GM23338 (cell line): ENCODE results near the gene OR4K1. TPM values are rescaled to one million over a fixed set of nuclear protein-coding genes. Genes with fewer than 3 reads are reported as not detected.

Experiments
- ATAC-seq: fragments of 200-7000 bp; cut with Tn5 transposase; 3 replicates; pipeline ENCODE4 v1.9.1; 2020
- DNase-seq: peaks from one replicate; pipeline ENCODE4 v3.0.0-alpha.2; 2015; ENCODE audit warnings: low spot score
- H2AFZ ChIP-seq: fragments of 200-600 bp; sonication (generic); 2 replicates; pipeline ENCODE4 v1.8.0; 2016; ENCODE audit warnings: antibody characterized with exemption, mild to moderate bottlenecking, moderate library complexity
- H3F3A ChIP-seq: fragments of 200-600 bp; sonication (generic); replicated peaks from 2 replicates; pipeline ENCODE4 v1.8.0; 2017; ENCODE audit warnings: antibody characterized with exemption, mixed run types, low read depth
- H3K27ac ChIP-seq: fragments of 200-600 bp; sonication (generic); 2 replicates; pipeline ENCODE4 v1.6.1; 2016; ENCODE audit warnings: low read depth
- H3K27me3 ChIP-seq: fragments of 200-600 bp; sonication (generic); 2 replicates; pipeline ENCODE4 v1.8.0; 2016; ENCODE audit warnings: mild to moderate bottlenecking, mixed run types, moderate library complexity; ENCODE audit not compliant: insufficient read depth
- H3K36me3 ChIP-seq: fragments of 200-600 bp; sonication (generic); 2 replicates; pipeline ENCODE4 v1.8.0; 2016; ENCODE audit warnings: mild to moderate bottlenecking; ENCODE audit not compliant: insufficient read depth
- H3K4me1 ChIP-seq: fragments of 200-600 bp; sonication (generic); 2 replicates; pipeline ENCODE4 v1.8.0; 2016; ENCODE audit warnings: mild to moderate bottlenecking, moderate library complexity; ENCODE audit not compliant: insufficient read depth
- H3K4me2 ChIP-seq: fragments of 200-600 bp; sonication (generic); 2 replicates; pipeline ENCODE4 v1.7.1; 2017; ENCODE audit warnings: mixed run types
- H3K4me3 ChIP-seq: fragments of 200-600 bp; sonication (generic); 2 replicates; pipeline ENCODE4 v1.6.1; 2016; ENCODE audit warnings: mixed run types
- H3K79me2 ChIP-seq: fragments of 200-600 bp; sonication (generic); replicated peaks from 2 replicates; pipeline ENCODE4 v1.8.0; 2017; ENCODE audit warnings: mild to moderate bottlenecking; ENCODE audit not compliant: insufficient read depth
- H3K9me2 ChIP-seq: fragments of 200-600 bp; sonication (generic); 2 replicates; pipeline ENCODE4 v1.8.0; 2017; ENCODE audit not compliant: insufficient read depth
- H4K20me1 ChIP-seq: fragments of 200-600 bp; sonication (generic); replicated peaks from 2 replicates; pipeline ENCODE4 v1.8.0; 2017; ENCODE audit warnings: mild to moderate bottlenecking; ENCODE audit not compliant: insufficient read depth
- H3K27ac Mint-ChIP-seq: 2 replicates; pipeline ENCODE4 v1.8.0; 2020; ENCODE audit warnings: inconsistent platforms, mild to moderate bottlenecking, moderate library complexity, mixed read lengths
- H3K27me3 Mint-ChIP-seq: 3 replicates; pipeline ENCODE4 v1.8.0; 2022; ENCODE audit warnings: low read depth, mild to moderate bottlenecking, moderate library complexity, mixed read lengths, inconsistent platforms; ENCODE audit not compliant: insufficient read depth, poor library complexity
- H3K36me3 Mint-ChIP-seq: 3 replicates; pipeline ENCODE4 v1.8.0; 2021; ENCODE audit warnings: low read depth, mild to moderate bottlenecking, inconsistent platforms, moderate library complexity, mixed read lengths
- H3K4me1 Mint-ChIP-seq: 3 replicates; pipeline ENCODE4 v1.8.0; 2020; ENCODE audit warnings: mild to moderate bottlenecking, inconsistent platforms, mixed read lengths
- H3K4me3 Mint-ChIP-seq: 3 replicates; pipeline ENCODE4 v1.8.0; 2021; ENCODE audit warnings: moderate library complexity, mild to moderate bottlenecking, inconsistent platforms, mixed read lengths
- H3K9me3 Mint-ChIP-seq: 3 replicates; pipeline ENCODE4 v1.8.0; 2020; ENCODE audit warnings: moderate library complexity, mild to moderate bottlenecking, inconsistent platforms, mixed read lengths
- EZH2 ChIP-seq: fragments of 200-600 bp; sonication (generic); IDR thresholded peaks from one replicate; pipeline ENCODE4 v1.8.0; 2017; ENCODE audit warnings: antibody characterized with exemption, mild to moderate bottlenecking, low read depth; ENCODE audit not compliant: unreplicated experiment
- JUNB ChIP-seq: IDR thresholded peaks from one replicate; pipeline ENCODE4 v1.6.1; 2016; ENCODE audit warnings: antibody characterized with exemption; ENCODE audit not compliant: unreplicated experiment
- NANOG ChIP-seq: IDR thresholded peaks from 2 replicates; pipeline ENCODE4 v1.6.1; 2016; ENCODE audit warnings: antibody characterized with exemption, borderline replicate concordance
- POLR2AphosphoS5 ChIP-seq: IDR thresholded peaks from 2 replicates; pipeline ENCODE4 v1.6.1; 2016; ENCODE audit warnings: antibody characterized with exemption, low read depth
- ZNF114 ChIP-seq: fragments of 250-450 bp; sonication (Bioruptor Pico); IDR thresholded peaks from 2 replicates; pipeline ENCODE4 v1.5.0; 2020; ENCODE audit warnings: mild to moderate bottlenecking, moderate library complexity
- polyA plus RNA-seq: library from polyadenylated mRNA; unstranded; fragments of >200 nt; fragmentation: Nextera tagmentation; extraction: Ambion mirVana; gene quantifications from 2 replicates; pipeline ENCODE4 v1.2.1, GENCODE V29; 2016
- total RNA-seq: library from RNA; depleted of rRNA; stranded (reverse); fragments of >200 nt; shearing (Covaris generic); gene quantifications from 2 replicates; pipeline ENCODE4 v1.2.3, GENCODE V29; 2014
- TF ChIP-seq, protein P1 (sequence below): fragments of 250-450 bp; sonication (Bioruptor Pico); IDR thresholded peaks from 2 replicates; pipeline ENCODE4 v1.5.0; 2020; ENCODE audit warnings: mild to moderate bottlenecking, moderate library complexity
- TF ChIP-seq, protein P2 (sequence below): IDR thresholded peaks from 2 replicates; pipeline ENCODE4 v1.6.1; 2016; ENCODE audit warnings: antibody characterized with exemption

The OR4K1 gene
- total and polyA plus RNA-seq, 2 experiments from 2014 or later: not detected

- TF ChIP-seq, protein P1, sequence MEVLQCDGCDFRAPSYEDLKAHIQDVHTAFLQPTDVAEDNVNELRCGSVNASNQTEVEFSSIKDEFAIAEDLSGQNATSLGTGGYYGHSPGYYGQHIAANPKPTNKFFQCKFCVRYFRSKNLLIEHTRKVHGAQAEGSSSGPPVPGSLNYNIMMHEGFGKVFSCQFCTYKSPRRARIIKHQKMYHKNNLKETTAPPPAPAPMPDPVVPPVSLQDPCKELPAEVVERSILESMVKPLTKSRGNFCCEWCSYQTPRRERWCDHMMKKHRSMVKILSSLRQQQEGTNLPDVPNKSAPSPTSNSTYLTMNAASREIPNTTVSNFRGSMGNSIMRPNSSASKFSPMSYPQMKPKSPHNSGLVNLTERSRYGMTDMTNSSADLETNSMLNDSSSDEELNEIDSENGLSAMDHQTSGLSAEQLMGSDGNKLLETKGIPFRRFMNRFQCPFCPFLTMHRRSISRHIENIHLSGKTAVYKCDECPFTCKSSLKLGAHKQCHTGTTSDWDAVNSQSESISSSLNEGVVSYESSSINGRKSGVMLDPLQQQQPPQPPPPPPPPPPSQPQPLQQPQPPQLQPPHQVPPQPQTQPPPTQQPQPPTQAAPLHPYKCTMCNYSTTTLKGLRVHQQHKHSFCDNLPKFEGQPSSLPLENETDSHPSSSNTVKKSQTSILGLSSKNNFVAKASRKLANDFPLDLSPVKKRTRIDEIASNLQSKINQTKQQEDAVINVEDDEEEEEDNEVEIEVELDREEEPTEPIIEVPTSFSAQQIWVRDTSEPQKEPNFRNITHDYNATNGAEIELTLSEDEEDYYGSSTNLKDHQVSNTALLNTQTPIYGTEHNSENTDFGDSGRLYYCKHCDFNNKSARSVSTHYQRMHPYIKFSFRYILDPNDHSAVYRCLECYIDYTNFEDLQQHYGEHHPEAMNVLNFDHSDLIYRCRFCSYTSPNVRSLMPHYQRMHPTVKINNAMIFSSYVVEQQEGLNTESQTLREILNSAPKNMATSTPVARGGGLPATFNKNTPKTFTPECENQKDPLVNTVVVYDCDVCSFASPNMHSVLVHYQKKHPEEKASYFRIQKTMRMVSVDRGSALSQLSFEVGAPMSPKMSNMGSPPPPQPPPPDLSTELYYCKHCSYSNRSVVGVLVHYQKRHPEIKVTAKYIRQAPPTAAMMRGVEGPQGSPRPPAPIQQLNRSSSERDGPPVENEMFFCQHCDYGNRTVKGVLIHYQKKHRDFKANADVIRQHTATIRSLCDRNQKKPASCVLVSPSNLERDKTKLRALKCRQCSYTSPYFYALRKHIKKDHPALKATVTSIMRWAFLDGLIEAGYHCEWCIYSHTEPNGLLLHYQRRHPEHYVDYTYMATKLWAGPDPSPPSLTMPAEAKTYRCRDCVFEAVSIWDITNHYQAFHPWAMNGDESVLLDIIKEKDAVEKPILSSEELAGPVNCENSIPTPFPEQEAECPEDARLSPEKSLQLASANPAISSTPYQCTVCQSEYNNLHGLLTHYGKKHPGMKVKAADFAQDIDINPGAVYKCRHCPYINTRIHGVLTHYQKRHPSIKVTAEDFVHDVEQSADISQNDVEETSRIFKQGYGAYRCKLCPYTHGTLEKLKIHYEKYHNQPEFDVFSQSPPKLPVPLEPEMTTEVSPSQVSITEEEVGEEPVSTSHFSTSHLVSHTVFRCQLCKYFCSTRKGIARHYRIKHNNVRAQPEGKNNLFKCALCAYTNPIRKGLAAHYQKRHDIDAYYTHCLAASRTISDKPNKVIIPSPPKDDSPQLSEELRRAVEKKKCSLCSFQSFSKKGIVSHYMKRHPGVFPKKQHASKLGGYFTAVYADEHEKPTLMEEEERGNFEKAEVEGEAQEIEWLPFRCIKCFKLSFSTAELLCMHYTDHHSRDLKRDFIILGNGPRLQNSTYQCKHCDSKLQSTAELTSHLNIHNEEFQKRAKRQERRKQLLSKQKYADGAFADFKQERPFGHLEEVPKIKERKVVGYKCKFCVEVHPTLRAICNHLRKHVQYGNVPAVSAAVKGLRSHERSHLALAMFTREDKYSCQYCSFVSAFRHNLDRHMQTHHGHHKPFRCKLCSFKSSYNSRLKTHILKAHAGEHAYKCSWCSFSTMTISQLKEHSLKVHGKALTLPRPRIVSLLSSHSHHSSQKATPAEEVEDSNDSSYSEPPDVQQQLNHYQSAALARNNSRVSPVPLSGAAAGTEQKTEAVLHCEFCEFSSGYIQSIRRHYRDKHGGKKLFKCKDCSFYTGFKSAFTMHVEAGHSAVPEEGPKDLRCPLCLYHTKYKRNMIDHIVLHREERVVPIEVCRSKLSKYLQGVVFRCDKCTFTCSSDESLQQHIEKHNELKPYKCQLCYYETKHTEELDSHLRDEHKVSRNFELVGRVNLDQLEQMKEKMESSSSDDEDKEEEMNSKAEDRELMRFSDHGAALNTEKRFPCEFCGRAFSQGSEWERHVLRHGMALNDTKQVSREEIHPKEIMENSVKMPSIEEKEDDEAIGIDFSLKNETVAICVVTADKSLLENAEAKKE (CRISPR knock-in tag): no peak
- TF ChIP-seq, protein P2, sequence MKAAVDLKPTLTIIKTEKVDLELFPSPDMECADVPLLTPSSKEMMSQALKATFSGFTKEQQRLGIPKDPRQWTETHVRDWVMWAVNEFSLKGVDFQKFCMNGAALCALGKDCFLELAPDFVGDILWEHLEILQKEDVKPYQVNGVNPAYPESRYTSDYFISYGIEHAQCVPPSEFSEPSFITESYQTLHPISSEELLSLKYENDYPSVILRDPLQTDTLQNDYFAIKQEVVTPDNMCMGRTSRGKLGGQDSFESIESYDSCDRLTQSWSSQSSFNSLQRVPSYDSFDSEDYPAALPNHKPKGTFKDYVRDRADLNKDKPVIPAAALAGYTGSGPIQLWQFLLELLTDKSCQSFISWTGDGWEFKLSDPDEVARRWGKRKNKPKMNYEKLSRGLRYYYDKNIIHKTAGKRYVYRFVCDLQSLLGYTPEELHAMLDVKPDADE: no peak
- TF ChIP-seq JUNB (no peak), NANOG (no peak), ZNF114 (CRISPR knock-in tag) (no peak)
Measured at GRCh38 chr14:19902409-19902808, 28.3 kb upstream of the OR4K1 start (continued).

- peaks cover 100% of the 10 kb centered on the region; the same call in 2 of the 3 replicates for H3K9me3 Mint-ChIP-seq
- no peaks in the 10 kb centered on the region for H3K4me1 Mint-ChIP-seq
- TF ChIP-seq, protein P1 (CRISPR knock-in tag): no peak
- TF ChIP-seq POLR2AphosphoS5 (no peak), EZH2 (no peak)
Measured at GRCh38 chr14:19906665-19907064, 24.1 kb upstream of the OR4K1 start.

More at GRCh38 chr14:19906665-19907064, 24.1 kb upstream of the OR4K1 start:
- ATAC-seq: no peak
- Histone ChIP-seq H3K27ac (no peak overlapping the region), H3K4me2 (no peak overlapping the region), H3K27me3 (no peaks in the 10 kb centered on the region), H3K36me3 (peaks cover 7% of the 10 kb centered on the region), H4K20me1 (no peaks in the 10 kb centered on the region), H2AFZ (no peak overlapping the region), H3K4me1 (no peaks in the 10 kb centered on the region), H3K9me2 (no peaks in the 10 kb centered on the region), H3K79me2 (no peaks in the 10 kb centered on the region), H3F3A (no peaks in the 10 kb centered on the region), H3K4me3 (no peak overlapping the region)
- Mint-ChIP-seq H3K36me3 (peaks cover 58% of the 10 kb centered on the region), H3K27me3 (peaks cover 2% of the 10 kb centered on the region), H3K27ac (no peak overlapping the region), H3K4me3 (no peak overlapping the region)
- no peak for DNase-seq
